IPS-18c (cell line): ENCODE data around the gene EHD3.
"Not testable (repeated sequence)": the region's sequence is repeated elsewhere in the genome, so short reads cannot be mapped to it uniquely, and the experiment has no call there.

ENCODE experiments used
- H3K4me3 ChIP-seq: 2 replicates; pipeline ENCODE4 v1.7.0; 2013; ENCODE audit warnings: low read depth, mild to moderate bottlenecking, low read length, moderate library complexity; ENCODE audit not compliant: insufficient read depth
- H3K9me3 ChIP-seq: one replicate; pipeline ENCODE4 v1.6.1; 2013; ENCODE audit warnings: mild to moderate bottlenecking, low read length, moderate library complexity; ENCODE audit not compliant: control insufficient read depth, insufficient read depth

The EHD3 gene

DNA sequence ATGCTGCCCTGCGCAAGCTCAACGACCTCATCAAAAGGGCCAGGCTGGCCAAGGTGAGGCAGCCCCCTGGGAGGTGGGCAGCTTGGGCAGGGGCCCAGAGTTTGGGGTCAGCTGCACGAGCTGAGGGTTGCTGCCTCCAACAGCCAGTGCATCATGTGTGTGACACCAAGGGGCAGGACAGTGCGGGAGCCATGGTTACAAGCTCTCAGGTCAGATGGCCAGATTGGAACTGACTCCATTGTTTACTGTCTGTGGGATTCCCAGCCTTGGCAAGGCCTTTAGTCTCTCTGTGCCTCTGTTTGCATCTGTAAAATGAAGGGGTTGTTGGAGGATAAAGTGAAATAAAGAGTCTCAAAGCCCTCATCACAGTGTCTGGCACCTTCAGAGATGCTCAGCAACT lies 26.9 kb downstream of the EHD3 start:
- Histone ChIP-seq H3K4me3 (no peak overlapping the region), H3K9me3 (no peaks in the 10 kb centered on the region)

GRCh38 chr2:31263636-31264190 lies 29.8 kb downstream of the EHD3 start:
- Histone ChIP-seq H3K9me3 (no peaks in the 10 kb centered on the region), H3K4me3 (no peak overlapping the region)

GRCh38 chr2:31265234-31265633 lies 31.3 kb downstream of the EHD3 start:
- no peak overlapping the region for H3K4me3 ChIP-seq
- H3K9me3 ChIP-seq: no peaks in the 10 kb centered on the region

DNA sequence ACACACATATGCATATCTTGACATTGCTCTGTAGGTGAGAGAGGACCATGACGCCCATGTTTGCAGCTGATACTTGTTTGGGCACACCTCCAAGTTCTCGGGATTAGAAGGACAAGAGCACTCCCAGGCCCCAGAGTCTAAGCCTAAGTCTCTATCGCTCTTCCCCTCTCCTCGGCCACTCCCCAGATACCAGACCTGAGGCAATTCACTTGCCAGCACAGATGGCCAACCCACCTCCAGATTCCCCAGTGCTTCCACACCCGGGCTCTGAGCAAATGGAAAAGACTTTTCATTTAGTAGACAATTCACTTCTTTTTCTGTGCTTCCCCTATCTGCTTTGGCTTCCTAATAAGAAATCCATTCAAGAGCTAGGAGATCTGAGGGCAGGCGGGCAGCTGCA lies 32.9 kb downstream of the EHD3 start:
- no peak overlapping the region for H3K4me3 ChIP-seq
- no peaks in the 10 kb centered on the region for H3K9me3 ChIP-seq

DNA sequence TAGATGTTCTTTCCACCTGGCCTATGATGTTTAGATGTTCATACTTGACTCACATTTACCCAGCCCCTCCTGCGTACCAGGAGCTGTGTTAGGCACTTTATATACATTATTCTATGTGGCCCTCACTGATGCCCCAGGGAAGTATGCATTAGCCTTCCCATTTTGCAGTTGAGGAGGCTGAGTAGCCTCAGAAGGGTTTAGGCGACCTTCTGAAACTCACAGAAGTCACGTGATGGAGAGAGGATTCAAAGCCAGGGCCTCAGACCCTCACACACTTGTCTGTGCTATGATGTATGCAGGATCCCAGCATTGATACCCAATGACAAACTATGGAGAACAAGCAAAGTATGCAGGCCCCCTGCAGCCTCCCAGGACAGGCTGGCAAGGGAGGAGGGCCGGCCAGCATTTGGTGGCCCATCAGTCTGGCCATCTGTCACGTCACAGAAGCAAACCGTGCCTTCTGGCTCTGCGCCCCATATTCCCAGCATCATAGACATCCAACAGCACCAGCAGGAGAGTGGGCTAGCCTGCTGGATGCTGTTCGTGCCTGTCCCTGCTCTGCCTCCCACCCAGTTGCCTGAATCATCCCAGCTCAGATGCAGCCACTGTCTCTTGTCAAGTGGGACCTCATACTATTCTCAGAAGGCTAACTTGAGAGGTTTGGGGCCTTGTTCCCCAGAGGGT lies 33.6 kb downstream of the EHD3 start:
- Histone ChIP-seq H3K9me3 (no peaks in the 10 kb centered on the region), H3K4me3 (no peak overlapping the region)

- Histone ChIP-seq H3K9me3 (no peaks in the 10 kb centered on the region), H3K4me3 (no peak overlapping the region)
These were observed 34.4 kb downstream of the EHD3 start for GRCh38 chr2:31268344-31268743.

DNA sequence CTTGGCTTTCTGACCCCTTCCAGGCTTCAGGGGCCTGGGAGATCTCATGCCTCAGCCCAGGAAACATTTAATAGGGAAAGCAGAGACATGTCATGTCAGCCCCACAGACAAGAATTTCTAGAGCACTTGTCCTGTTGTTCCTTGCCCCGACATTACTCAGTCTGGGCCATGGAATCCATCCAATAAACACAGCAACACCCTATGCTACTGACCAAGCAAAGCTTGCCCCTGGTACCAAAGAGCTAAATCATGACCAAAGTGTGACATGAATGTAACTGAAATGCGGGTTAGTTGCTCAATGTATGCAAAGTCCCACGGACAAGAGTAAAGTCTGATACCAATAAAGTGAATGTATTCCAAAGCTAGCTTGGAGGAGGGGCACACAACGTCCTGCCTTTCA lies 35.1 kb downstream of the EHD3 start:
- Histone ChIP-seq H3K9me3 (no peaks in the 10 kb centered on the region), H3K4me3 (no peak overlapping the region)

DNA sequence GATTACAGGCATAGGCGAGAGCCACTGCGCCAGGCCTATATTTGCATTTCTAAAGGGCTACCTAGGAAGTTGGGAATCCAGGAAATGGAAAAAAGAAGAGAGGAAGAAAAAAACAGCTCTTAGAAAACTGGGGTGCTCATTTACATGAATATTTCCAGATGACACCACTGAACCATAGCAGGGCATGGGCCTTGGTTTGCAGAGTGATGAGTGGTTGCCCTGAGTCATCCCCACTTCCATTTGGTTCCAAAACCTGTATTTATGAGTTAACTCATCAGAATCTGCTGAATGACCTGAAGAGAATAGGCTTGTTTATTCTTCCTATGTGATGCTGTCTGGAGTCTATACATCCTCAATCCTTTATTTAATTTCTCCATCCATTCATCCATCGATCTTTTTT lies 36.2 kb downstream of the EHD3 start:
- Histone ChIP-seq H3K9me3 (no peaks in the 10 kb centered on the region), H3K4me3 (no peak overlapping the region)

DNA sequence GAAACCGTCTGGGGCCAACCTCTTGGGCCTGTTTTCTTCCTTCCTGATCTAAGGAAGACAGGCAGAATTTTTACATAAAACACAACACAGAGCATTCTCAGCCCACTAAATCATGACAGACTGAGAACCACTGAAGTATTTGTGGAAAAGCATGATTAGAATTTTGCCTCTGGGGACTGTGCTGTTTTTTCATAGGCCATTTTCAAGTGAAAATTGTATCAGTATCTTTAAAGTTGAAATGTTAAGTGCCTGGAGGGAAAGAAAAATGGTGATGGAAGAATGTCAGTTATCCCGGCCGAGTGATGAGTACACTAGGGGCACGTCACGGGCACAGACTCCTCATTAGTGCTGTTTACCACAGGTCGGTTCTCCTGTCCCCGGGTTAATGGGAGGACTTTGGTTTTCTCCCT lies 36.9 kb downstream of the EHD3 start:
- Histone ChIP-seq H3K4me3 (no peak overlapping the region), H3K9me3 (no peaks in the 10 kb centered on the region)

DNA sequence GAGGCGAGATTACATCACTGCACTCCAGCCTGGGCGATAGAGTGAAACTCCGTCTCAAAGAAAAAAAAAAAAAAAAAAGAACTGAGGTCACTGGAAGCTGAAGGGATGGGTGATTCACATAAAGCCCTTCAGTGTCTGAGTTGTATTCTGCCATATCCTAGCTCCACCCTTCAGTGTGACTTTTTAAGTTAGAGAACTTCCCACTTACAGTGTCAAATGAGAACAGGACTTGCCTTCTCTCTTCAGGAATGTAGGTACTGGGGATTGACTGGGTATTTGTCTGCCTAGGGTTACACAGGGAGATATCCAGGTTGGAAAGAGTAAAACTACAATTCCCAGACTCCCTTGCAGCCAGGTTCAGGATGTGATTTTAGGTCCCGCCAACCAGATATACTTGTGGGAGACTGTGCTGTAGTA lies 37.9 kb downstream of the EHD3 start:
- no peak overlapping the region for H3K4me3 ChIP-seq
- no peaks in the 10 kb centered on the region for H3K9me3 ChIP-seq

DNA sequence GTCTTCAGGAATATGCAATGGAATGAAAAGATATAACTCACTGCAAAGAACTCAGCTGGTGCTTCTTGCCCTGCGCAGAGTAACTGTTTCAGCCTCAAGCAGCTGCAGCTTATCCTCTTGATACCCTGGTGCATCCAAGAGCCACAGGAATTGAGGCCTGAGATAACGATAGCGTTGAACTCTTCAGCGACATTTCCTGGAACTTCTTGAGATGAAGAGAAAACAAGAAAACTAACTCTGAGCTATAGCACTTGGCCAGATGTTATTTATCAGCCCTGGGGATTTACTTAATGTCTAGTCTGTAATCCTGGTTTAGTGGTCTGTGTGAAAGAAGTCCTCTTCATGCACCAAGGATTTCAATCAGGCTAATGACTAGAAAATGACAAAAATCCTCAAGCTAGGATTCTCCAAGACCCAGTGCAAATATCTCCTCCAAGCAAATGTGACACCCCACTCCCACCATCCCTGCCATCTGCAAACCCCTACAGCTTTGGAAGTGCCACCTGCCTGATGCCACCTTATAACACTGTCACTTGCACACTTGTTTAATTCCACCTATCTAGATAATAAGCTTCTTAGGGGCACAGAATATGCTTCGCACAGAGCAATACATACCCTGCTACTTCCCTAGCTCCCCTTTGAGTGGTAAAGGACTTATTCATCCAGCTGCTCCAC lies 40.6 kb downstream of the EHD3 start:
- no peaks in the 10 kb centered on the region for H3K9me3 ChIP-seq
- no peak overlapping the region for H3K4me3 ChIP-seq

DNA sequence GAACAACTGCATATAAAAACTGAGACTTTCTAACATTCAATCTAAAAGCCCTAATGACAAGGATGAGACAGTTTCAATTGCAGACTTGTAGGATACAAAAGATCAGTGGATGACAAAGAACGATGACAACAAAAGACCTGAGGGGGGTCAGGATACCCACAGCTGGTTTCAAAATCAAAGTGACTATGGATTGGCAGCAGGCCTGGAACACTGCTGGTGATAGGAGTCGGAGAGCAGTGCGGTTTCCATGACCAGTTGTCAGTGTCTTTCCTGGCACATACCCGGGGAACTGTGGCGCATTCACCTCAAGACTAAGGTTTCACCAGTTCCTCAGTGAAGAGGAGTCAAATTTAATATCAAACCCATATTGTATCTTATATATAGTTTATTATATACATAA lies 42.0 kb downstream of the EHD3 start:
- no peak overlapping the region for H3K4me3 ChIP-seq
- H3K9me3 ChIP-seq: no peaks in the 10 kb centered on the region

GRCh38 chr2:31277621-31278020 lies 43.7 kb downstream of the EHD3 start:
- Histone ChIP-seq H3K4me3 (no peak overlapping the region), H3K9me3 (no peaks in the 10 kb centered on the region)

- Histone ChIP-seq H3K9me3 (no peaks in the 10 kb centered on the region), H3K4me3 (no peak overlapping the region)
These were observed 48.7 kb downstream of the EHD3 start for GRCh38 chr2:31282634-31283033.

DNA sequence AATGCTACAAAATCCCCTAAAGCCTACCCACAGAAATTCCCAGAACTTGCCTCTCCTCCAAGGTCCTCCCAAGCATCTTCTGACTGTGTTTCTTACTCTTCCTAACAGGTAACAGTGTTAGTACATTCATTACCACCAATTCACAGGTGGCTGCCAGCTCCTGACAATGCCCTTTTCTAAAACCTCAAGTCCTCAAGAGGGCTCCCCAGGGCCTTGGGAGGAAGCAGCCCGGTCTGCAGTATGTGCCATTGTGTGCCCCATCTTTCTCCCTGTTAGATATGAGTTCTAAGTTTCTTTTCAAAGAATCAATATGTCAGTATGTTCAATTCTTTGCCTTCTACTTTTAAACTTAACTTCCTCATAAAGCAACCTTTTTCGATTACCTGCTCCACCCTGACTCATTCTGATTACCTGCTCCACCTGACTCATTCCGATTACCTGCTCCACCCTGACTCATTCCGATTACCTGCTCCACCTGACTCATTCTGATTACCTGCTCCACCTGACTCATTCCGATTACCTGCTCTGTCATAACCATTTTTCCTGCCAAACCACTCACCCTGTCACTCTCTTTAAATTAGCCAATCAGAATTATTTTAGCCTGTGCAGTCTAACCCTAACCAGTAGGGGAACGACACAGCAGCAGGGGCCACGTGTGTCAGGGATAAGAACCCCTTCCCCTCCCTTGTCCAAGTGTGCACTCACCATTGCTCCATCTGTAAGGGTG lies 49.4 kb downstream of the EHD3 start:
- H3K4me3 ChIP-seq, H3K9me3 ChIP-seq: not testable (repeated sequence)

GRCh38 chr2:31284107-31284506 lies 50.2 kb downstream of the EHD3 start:
- Histone ChIP-seq H3K4me3 (no peak overlapping the region), H3K9me3 (no peaks in the 10 kb centered on the region)

- H3K4me3 ChIP-seq: no peak overlapping the region
- no peaks in the 10 kb centered on the region for H3K9me3 ChIP-seq
These were observed 52.3 kb downstream of the EHD3 start for GRCh38 chr2:31286230-31286629.

DNA sequence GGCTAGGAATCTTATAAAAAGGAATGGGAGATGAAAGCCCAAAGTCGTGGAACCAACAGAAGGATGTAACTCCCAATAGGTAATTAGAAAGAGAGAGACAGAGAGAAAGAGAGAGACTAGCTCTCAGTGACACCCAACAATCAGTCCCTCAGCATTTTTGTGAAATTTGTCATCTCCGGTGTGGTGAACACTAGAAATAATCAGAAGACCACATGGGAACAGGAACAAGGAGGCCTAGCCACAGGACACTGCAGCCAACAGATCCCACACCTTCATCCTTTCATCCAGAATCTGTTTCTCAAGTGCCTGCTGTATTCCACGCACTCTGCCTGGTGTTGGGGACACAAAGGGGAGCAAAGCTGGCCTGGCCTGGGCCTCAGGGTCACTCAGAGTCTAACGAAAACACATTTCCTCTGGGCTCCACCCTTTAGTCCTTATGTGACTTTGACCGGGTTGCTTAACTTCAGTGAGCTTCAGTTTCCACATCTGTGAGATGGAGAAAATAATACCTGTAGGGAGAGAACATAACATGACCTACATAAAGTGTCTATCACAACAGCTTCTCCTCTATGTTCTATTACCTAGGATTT lies 53.1 kb downstream of the EHD3 start:
- H3K9me3 ChIP-seq: no peaks in the 10 kb centered on the region

More for the DNA sequence above, 53.1 kb downstream of the EHD3 start:
- H3K4me3 ChIP-seq: no peak overlapping the region
